Activated CD4-positive, alpha-beta T cell treated with anti-CD3 and anti-CD28 coated beads, Interleukin-2, amount 50 U/mL, for 16 hours (primary cell): ENCODE measurements around the gene ATAD5.
"Not testable (repeated sequence)": the region's sequence is repeated elsewhere in the genome, so short reads cannot be mapped to it uniquely, and the experiment has no call there.

ENCODE experiments used
- DNase-seq: peaks from one replicate; pipeline ENCODE4 v3.0.0-alpha.2; 2020

ATAD5 gene

DNA sequence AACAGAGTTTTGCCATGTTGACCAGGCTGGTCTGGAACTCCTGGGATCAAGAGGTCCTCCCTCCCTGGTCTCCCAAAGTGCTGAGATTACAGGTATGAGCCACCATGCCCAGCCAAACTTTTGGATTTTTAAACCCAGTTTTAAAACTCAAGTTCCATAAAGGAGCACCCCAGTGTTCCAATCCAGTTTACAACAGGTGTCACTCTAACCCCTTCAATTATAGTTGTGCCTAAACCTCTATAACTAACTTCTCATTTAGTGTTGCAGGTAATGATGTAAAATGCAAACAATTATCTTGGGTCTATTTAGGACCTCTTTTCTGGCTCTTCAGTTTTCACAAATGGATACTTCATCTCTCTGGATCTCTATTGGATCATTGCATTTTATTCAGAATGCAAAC, 82.2 kb downstream of the ATAD5 start:
- no peak for DNase-seq

DNA sequence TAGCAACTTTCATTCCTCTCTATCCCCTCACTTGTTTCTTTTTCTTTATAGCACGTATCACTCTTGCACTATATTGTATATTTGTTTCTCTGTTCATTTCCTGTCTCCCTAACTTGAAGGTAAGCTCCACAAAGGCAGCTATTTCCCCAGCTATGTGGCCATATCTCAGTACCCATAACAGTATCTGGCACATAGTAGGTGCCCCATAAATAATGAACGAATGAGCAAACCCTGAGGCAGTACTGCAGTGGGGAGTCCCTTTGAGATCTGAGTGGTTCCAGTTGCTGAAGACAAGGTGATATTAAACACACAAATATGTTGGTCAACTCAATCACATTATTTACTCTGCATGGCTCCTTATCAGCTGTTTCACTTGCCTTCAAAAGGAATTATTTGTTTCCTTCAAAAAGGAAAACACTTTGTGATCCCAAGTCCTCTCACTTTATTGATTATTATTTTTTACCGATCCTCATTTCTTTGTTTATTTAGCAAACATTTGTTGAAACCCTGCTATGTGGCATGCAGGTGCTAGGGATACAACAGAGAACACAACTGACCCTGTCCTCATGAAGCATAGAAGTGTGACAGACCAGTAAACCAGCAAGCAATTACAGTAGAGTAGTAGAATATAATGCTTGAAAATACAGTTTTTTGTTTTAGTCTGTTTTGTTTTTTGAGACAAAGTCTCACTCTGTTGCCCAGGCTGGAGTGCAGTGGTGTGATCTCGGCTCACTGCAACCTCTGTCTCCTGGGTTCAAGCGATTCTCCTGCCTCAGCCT, 84.3 kb downstream of the ATAD5 start:
- no peak for DNase-seq

GRCh38 chr17:30917050-30917449, 85.3 kb downstream of the ATAD5 start:
- DNase-seq, result no peak

GRCh38 chr17:30920282-30920681, 88.5 kb downstream of the ATAD5 start:
- no peak for DNase-seq

DNA sequence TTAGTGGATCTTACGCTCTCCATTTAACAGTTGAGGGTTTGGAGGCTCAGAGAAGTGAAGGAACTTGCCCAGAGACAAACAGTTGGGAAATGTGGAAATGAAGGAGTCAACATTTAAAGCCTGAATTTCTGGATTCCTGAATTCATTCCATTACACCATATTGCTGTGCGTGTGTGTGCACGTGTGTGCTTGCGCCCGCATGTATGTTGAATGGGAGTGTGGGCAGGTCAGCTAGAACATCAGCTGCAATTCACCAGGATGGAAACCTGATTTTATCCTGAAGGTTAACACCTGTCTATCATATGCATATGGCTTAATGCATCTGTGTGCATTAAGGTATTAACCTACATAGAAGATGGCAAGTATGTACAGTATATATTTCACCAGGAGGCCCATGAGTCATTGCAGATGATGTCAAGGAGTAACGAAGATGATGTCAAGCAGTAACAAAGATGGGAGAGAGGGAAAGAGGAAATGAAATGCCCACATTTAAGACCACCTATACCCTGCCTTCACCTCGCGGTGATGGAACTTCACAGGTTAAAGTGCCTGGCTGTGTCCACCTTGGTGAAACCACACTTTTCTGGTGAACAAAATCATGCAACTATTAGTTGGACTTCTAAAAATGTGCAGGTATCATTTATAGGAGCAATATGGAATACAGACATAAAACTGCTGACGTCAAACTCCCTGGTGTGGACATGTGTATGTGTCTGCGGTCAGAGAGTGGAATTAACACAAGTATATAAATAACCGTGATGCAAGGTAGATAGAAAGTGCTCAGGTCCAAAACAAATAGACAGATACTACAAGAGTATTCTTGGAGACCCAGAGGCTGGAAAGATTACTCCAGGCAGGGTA, 89.1 kb downstream of the ATAD5 start:
- DNase-seq, result no peak

DNA sequence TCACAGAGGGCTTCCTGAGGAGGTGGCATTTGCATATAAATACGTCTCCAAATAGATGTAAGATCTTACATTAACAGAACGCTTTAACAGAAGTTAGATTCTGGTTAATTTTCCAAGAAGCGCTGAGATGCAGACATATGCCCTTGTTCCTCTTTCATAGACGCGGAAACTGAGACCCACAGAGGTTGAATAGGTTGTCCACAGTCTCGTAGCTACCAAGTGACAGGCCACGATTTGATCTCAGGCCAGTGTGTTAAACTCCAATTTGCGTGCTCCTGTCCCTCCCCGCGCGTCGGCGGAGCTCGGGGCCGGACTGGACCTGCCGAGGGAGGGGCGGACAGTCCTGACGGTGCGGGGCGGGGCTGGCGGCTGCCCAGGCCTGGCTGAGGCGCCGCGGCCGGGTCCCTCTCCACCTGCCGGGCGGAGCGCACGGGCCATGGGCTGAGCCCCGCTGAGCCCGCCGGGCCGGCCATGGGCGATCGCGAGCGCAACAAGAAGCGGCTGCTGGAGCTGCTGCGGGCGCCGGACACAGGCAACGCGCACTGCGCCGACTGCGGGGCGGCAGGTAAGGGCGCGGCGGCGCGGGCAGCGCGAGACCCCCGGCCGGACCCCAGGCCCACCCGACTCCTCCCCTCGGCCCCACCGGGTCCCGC, 89.9 kb downstream of the ATAD5 start, which contains the start of gene ADAP2:
TSS of gene ADAP2 (plus strand) at position 402 of the 653 bp plus-strand sequence. CDS start at position 472, 70 bp downstream.
- no peak for DNase-seq

DNA sequence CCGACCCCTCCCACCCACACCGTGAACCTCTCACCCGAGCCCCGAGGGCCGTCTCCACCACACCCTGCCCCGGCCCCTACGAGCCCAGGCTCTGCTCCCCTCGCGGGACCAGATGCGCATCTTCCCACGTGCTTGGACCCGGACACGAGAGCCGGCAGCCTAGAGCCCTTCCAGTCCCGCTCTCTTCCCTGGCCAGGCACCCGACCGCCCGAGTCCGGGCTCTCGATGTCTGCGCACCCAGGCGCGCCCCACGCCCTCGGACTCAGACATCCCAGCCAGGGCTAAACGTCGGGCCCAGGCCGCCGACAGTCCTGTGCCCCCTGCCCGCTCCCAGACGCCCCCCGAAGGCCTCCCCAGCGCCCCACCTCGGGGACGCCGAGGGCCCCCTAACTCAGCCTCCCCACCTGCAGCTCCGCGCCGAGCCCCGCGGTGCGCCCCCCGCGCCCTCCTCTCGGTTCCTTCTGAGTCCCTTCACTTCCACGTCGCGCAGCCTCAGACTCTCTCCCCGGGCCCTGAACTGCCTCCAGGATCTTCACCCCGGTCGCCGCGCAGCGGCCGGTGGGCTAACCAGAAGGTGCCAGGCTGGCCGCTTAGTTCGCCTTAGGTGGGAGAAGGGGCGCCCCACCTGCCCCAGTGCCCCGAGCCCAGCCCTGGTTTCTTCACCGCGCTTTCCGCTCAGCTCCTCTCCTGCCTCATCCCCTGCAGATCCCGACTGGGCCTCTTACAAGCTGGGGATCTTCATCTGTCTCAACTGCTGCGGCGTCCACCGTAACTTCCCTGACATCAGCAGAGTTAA, 90.7 kb downstream of the ATAD5 start:
- DNase-seq, result no peak

DNA sequence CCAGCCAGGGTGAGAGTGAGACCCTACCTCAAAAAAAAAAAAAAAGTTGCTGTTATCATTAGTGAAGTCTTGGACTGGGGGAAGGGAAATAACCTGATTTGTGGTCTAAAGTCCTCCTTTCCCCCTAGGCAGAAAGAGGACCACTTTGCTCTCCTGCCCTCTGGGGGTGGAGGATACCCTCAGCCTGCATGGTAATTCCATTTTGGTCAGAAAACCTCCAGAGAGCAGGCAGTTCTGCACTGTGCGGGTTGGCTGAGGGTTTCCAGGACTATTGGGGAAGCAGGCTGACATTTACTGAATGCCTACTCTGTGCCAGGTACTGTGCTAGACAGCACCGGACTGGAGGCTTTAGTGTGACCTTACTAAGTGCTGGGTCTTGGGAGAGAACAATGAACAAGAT, 92.6 kb downstream of the ATAD5 start:
- DNase-seq, result no peak

DNA sequence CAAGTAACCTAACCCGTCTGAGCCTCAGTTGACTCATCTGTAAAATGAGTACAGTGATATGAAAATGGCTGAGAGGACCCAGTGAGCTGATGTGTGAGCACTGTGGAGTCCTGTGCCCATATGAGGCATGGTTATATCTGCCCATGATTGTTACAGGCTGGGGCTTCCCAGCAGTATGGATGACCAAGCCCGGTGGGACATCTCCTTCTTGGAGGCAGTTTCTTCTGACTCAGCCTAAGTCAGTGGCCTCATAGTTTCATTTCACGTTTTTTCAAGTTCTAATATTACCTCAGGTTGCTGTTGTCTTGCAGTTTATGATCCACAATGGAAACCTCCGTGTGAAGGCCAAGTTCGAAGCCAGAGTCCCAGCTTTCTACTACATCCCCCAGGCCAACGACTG, 94.8 kb downstream of the ATAD5 start:
- no peak for DNase-seq

DNA sequence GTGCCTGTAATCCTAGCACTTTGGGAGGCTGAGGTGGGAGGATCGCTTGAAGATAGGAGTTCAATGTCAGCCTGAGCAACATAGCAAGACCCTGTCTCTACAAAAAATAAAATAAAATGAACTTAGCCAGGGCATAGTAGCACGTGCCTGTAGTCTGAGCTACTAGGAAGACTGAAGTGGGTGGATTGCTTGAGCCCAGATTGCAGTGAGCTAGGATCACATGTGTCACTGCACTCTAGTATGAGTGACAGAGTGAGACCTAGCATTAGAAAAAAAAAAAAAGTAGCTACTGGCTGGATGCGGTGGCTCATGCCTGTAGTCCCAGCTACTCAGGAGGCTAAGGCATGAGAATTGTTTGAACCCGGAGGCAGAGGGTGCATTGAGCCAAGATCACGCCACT, 96.0 kb downstream of the ATAD5 start:
- no peak for DNase-seq

GRCh38 chr17:30928584-30928983, 96.8 kb downstream of the ATAD5 start:
- no peak for DNase-seq

- no peak for DNase-seq
Measured at GRCh38 chr17:30929081-30929633, 97.4 kb downstream of the ATAD5 start.

DNA sequence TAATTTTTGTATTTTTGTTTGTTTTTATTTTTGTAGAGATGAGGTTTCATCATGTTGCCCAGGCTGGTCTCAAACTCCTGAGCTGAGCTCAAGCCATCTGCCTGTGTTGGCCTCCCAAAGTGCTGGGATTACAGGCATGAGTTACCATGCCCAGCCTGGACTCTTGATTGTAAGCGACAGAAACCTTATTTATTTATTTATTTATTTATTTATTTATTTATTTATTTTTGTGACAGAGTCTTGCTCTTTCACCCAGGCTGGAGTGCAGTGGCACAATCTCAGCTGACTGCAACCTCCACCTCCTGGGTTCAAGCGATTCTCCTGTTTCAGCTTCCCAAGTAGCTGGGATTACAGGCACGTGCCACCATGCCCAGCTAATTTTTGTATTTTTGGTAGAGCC, 98.1 kb downstream of the ATAD5 start:
- DNase-seq, result not testable (repeated sequence)

DNA sequence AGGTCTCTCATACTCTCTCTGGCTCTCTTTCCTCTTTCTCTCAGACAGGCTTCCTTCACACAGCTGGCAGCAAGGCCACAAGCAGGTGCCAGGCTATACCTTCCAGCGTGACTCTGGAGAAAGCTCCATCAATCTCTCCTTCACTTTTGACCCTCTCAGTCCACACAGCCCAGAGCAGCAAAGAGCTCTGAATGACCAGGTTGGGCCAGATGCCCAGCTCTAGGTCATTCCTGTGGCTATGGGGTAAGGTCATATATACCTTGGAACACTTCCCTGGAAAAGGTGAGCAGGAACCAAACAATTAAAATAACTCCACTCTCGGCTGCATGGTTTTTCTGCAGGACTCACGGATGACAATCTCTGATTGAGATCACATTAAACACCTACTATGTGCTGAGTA, 98.7 kb downstream of the ATAD5 start:
- DNase-seq, result no peak

- DNase-seq, result not testable (repeated sequence)
Measured at GRCh38 chr17:30931582-30931981, 99.8 kb downstream of the ATAD5 start.

DNA sequence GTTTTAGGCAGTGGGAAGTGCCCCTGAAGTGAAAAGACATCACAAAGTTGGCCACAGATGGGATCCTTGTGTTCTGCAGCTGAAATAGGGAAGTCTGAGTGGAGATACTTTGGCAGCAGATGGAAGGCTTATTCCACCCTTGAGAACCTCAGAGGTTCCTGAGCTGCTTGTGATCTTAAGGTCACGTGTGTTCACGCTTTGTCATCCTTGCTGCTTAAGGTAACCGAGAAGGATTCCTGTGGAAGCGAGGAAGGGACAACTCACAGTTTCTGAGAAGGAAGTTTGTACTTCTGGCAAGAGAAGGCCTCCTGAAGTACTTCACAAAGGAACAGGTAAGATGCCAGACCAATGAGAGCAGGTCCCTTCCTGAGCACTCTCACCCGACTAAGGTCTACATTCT, 102.2 kb downstream of the ATAD5 start:
- DNase-seq, result no peak

GRCh38 chr17:30939051-30939689, 107.4 kb downstream of the ATAD5 start:
- DNase-seq, result no peak

- no peak for DNase-seq
Measured at GRCh38 chr17:30942308-30943079, 110.7 kb downstream of the ATAD5 start.
